Epithelial cell of esophagus (primary cell): Measurements from ENCODE around the gene CYSLTR2.

ENCODE experiments used
- DNase-seq: peaks from one replicate; pipeline ENCODE4 v3.0.0; 2010; ENCODE audit warnings: low read depth
- H3K4me3 ChIP-seq: 2 replicates; pipeline ENCODE4 v1.5.1; 2011; ENCODE audit warnings: mild to moderate bottlenecking, low read length, control low read depth
- CTCF ChIP-seq: IDR thresholded peaks from 2 replicates; pipeline ENCODE4 v1.5.1; 2011; ENCODE audit warnings: low read depth, mild to moderate bottlenecking, low read length, control low read depth, inconsistent platforms; ENCODE audit not compliant: insufficient read depth; ENCODE audit errors: missing control alignments

Gene CYSLTR2

GRCh38 chr13:48739386-48739964 lies 85.7 kb downstream of the CYSLTR2 start:
- DNase-seq: no peak
- H3K4me3 ChIP-seq: no peak overlapping the region
- no peak for TF ChIP-seq CTCF

GRCh38 chr13:48741377-48741776 lies 87.6 kb downstream of the CYSLTR2 start:
- no peak for TF ChIP-seq CTCF
- no peak overlapping the region for H3K4me3 ChIP-seq
- DNase-seq: no peak

GRCh38 chr13:48746821-48747220 lies 93.1 kb downstream of the CYSLTR2 start:
- DNase-seq: no peak
- H3K4me3 ChIP-seq: no peak overlapping the region
- TF ChIP-seq CTCF: no peak

GRCh38 chr13:48748681-48749080 lies 95.0 kb downstream of the CYSLTR2 start:
- no peak overlapping the region for H3K4me3 ChIP-seq
- no peak for DNase-seq
- TF ChIP-seq CTCF: no peak

- DNase-seq: peak; percentile 85
- TF ChIP-seq CTCF: no peak
- no peak overlapping the region for H3K4me3 ChIP-seq
Observed at GRCh38 chr13:48749144-48749543, 95.4 kb downstream of the CYSLTR2 start.

GRCh38 chr13:48749699-48750473 lies 96.2 kb downstream of the CYSLTR2 start:
- peak; percentile 48 for TF ChIP-seq CTCF
- peak; percentile 99 for DNase-seq
- H3K4me3 ChIP-seq: no peak overlapping the region

- DNase-seq: no peak
- TF ChIP-seq CTCF: no peak
- no peak overlapping the region for H3K4me3 ChIP-seq
Observed at GRCh38 chr13:48750588-48751383, 97.1 kb downstream of the CYSLTR2 start.
